ENCODE results near the gene ITPRID2. TPM values are rescaled to one million over a fixed set of nuclear protein-coding genes. Genes with fewer than 3 reads are reported as not detected.

Gene ITPRID2
- total RNA-seq, 4 donors from 2014 or later: 38.7 to 91.9 (median 42.5) TPM

- intact Hi-C loops (cut with DNase I; ENCODE audit: low total_unique reads): no loop called here
- Histone ChIP-seq H3K36me3 (no peaks in the 10 kb centered on the region), H3K27me3 (no peaks in the 10 kb centered on the region), H3K4me3 (no peak overlapping the region), H3K4me1 (no peaks in the 10 kb centered on the region), H3K27ac (no peak overlapping the region), H3K9me3 (no peaks in the 10 kb centered on the region)
- in situ Hi-C loops (cut with MboI; ENCODE audit: low sequenced_read_pairs in 4 of 4): no loop called here
- no peak for DNase-seq
- no peak for ATAC-seq
- no peak for TF ChIP-seq POLR2A (IDR thresholded peaks at IDR 0.05)
- TF ChIP-seq CTCF (IDR thresholded peaks at IDR 0.05 in 4 of 5, conservative IDR thresholded peaks at IDR 0.05 in 1 of 5): no peak
Observed at GRCh38 chr2:181943411-181944124, 52.0 kb downstream of the ITPRID2 start.

- no peak for ATAC-seq
- no peak for DNase-seq
- Histone ChIP-seq H3K36me3 (no peaks in the 10 kb centered on the region), H3K27ac (no peak overlapping the region), H3K27me3 (no peaks in the 10 kb centered on the region), H3K9me3 (no peaks in the 10 kb centered on the region), H3K4me3 (no peak overlapping the region), H3K4me1 (no peaks in the 10 kb centered on the region)
- intact Hi-C loops (cut with DNase I; ENCODE audit: low total_unique reads) (no loop called here), in situ Hi-C loops (cut with MboI; ENCODE audit: low sequenced_read_pairs in 4 of 4) (no loop called here)
- TF ChIP-seq POLR2A (IDR thresholded peaks at IDR 0.05) (no peak), CTCF (IDR thresholded peaks at IDR 0.05 in 4 of 5, conservative IDR thresholded peaks at IDR 0.05 in 1 of 5) (no peak)
Observed at GRCh38 chr2:181944164-181944913, 52.8 kb downstream of the ITPRID2 start.

GRCh38 chr2:181944914-181945291 is 53.4 kb downstream of the ITPRID2 start:
- no peaks in the 10 kb centered on the region for H3K9me3 ChIP-seq
- H3K4me1 ChIP-seq: no peaks in the 10 kb centered on the region
- in situ Hi-C loops (cut with MboI; ENCODE audit: low sequenced_read_pairs in 4 of 4) (no loop called here), intact Hi-C loops (cut with DNase I; ENCODE audit: low total_unique reads) (no loop called here)
- H3K27ac ChIP-seq: no peak overlapping the region
- no peak overlapping the region for H3K4me3 ChIP-seq
- DNase-seq: no peak
- no peak for TF ChIP-seq CTCF (IDR thresholded peaks at IDR 0.05 in 4 of 5, conservative IDR thresholded peaks at IDR 0.05 in 1 of 5)
- TF ChIP-seq POLR2A (IDR thresholded peaks at IDR 0.05): no peak
- no peak for ATAC-seq
- H3K27me3 ChIP-seq: no peaks in the 10 kb centered on the region
- no peaks in the 10 kb centered on the region for H3K36me3 ChIP-seq

- no peaks in the 10 kb centered on the region for H3K27me3 ChIP-seq
- H3K9me3 ChIP-seq: no peaks in the 10 kb centered on the region
- no peak for DNase-seq
- no peak overlapping the region for H3K4me3 ChIP-seq
- intact Hi-C loops (cut with DNase I; ENCODE audit: low total_unique reads): no loop called here
- H3K27ac ChIP-seq: no peak overlapping the region
- H3K36me3 ChIP-seq: no peaks in the 10 kb centered on the region
- no peaks in the 10 kb centered on the region for H3K4me1 ChIP-seq
- in situ Hi-C loops (cut with MboI; ENCODE audit: low sequenced_read_pairs in 4 of 4): no loop called here
- ATAC-seq: no peak
- TF ChIP-seq CTCF (IDR thresholded peaks at IDR 0.05 in 4 of 5, conservative IDR thresholded peaks at IDR 0.05 in 1 of 5): no peak
- TF ChIP-seq POLR2A (IDR thresholded peaks at IDR 0.05): no peak
Observed at GRCh38 chr2:181946444-181947127, 55.1 kb downstream of the ITPRID2 start.
